Suprapubic skin (tissue), 4 donors: ENCODE results near the gene PPM1N. TPM values are rescaled to one million over a fixed set of nuclear protein-coding genes. Genes with fewer than 3 reads are reported as not detected.

Experiments used
- DNase-seq, 2 donors: peaks; one replicate each; pipeline ENCODE4 v3.0.0-alpha.2; 2019; ENCODE audit warnings: low spot score in 2 of 2
- H3K27ac ChIP-seq: fragments of 200-600 bp; sonication (generic); one replicate; pipeline ENCODE4 v1.5.1; 2019
- H3K27me3 ChIP-seq: fragments of 200-600 bp; sonication (generic); one replicate; pipeline ENCODE4 v1.5.1; 2019
- H3K36me3 ChIP-seq: fragments of 200-600 bp; sonication (generic); one replicate; pipeline ENCODE4 v1.5.1; 2019
- H3K4me1 ChIP-seq: fragments of 200-600 bp; sonication (generic); one replicate; pipeline ENCODE4 v1.5.1; 2019
- H3K4me3 ChIP-seq: fragments of 200-600 bp; sonication (generic); one replicate; pipeline ENCODE4 v1.5.1; 2019; ENCODE audit warnings: mild to moderate bottlenecking
- H3K9me3 ChIP-seq: fragments of 200-600 bp; sonication (generic); one replicate; pipeline ENCODE4 v1.5.1; 2019
- EP300 ChIP-seq: sonication (generic); formaldehyde crosslinking; IDR thresholded peaks from one replicate; pipeline ENCODE4 v1.6.1; 2017; ENCODE audit warnings: antibody characterized with exemption
- POLR2A ChIP-seq, 2 donors: fragments of 450-650 bp; IDR thresholded peaks; one replicate each; pipeline ENCODE4 v1.6.1; 2017; ENCODE audit warnings: antibody characterized with exemption in 2 of 2, mild to moderate bottlenecking in 2 of 2, moderate library complexity in 2 of 2
- POLR2AphosphoS5 ChIP-seq, 3 donors: sonication (generic); formaldehyde crosslinking; IDR thresholded peaks; one replicate each; pipeline ENCODE4 v1.6.1; 2017; ENCODE audit warnings: antibody characterized with exemption in 3 of 3
- WGBS: methylation state at CpG from one replicate; pipeline ENCODE4 v1.1.5; 2018; 5-methylcytosine and 5-hydroxymethylcytosine counted together
- total RNA-seq, 4 donors: library from RNA; depleted of rRNA; stranded (reverse); fragments of >200 nt; gene quantifications; one replicate each; pipeline ENCODE4 v1.1.0, GENCODE V29; 2016
- TF ChIP-seq, protein P1 (sequence below), 2 donors: fragments of 200-600 bp in 1 of 2; fragments of 450-650 bp in 1 of 2; sonication (generic) in 1 of 2; IDR thresholded peaks; one replicate each; pipeline ENCODE4 v1.5.1; 2016 to 2019; ENCODE audit warnings: antibody characterized with exemption in 2 of 2, mild to moderate bottlenecking in 1 of 2, moderate library complexity in 1 of 2

Gene PPM1N
- total RNA-seq, 4 donors from 2014 or later: 2.9 to 6.3 (median 5.6) TPM

DNA sequence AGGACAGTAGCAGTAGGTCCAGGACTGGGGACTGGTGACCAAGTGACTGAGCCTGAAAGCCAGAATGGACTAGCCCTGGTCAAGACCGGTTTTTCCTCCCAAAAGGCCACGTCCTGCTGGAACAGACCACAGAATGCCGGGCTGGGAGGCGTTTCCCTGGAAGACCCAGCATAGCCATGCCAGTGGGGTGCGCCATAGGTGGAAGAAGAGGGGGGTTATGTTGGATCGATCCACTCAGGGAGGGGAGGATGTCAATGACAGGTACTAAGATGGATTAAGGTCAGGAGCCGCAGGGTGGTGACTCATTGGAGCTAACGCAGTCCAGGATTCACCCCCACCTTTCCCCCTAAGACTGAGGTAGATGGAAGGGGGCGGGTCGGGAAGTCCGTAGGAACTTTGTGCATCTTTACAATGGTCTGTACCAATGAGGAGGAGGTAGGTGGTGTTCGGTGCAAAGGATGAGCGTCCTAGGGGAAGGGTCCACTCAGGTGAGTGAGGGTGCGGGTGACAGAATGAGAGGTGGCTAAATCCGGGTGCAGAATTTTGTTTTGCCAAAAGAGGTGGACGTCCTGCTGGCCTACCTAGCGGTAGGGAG is 30.0 kb downstream of the PPM1N start:
- Histone ChIP-seq H3K27me3 (no peaks in the 10 kb centered on the region), H3K27ac (peak overlapping the region; percentile 59), H3K9me3 (no peaks in the 10 kb centered on the region), H3K4me3 (peak overlapping the region; percentile 49), H3K4me1 (peaks cover 20% of the 10 kb centered on the region), H3K36me3 (peaks cover 25% of the 10 kb centered on the region)
- WGBS: 22% methylated on average over 17 of the region's 17 CpGs
- no peak for DNase-seq
- TF ChIP-seq, protein P1, sequence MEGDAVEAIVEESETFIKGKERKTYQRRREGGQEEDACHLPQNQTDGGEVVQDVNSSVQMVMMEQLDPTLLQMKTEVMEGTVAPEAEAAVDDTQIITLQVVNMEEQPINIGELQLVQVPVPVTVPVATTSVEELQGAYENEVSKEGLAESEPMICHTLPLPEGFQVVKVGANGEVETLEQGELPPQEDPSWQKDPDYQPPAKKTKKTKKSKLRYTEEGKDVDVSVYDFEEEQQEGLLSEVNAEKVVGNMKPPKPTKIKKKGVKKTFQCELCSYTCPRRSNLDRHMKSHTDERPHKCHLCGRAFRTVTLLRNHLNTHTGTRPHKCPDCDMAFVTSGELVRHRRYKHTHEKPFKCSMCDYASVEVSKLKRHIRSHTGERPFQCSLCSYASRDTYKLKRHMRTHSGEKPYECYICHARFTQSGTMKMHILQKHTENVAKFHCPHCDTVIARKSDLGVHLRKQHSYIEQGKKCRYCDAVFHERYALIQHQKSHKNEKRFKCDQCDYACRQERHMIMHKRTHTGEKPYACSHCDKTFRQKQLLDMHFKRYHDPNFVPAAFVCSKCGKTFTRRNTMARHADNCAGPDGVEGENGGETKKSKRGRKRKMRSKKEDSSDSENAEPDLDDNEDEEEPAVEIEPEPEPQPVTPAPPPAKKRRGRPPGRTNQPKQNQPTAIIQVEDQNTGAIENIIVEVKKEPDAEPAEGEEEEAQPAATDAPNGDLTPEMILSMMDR (IDR thresholded peaks at IDR 0.05): no peak
- TF ChIP-seq POLR2AphosphoS5 (IDR thresholded peaks at IDR 0.05): peak in 1 of 3 donors; percentile 11

DNA sequence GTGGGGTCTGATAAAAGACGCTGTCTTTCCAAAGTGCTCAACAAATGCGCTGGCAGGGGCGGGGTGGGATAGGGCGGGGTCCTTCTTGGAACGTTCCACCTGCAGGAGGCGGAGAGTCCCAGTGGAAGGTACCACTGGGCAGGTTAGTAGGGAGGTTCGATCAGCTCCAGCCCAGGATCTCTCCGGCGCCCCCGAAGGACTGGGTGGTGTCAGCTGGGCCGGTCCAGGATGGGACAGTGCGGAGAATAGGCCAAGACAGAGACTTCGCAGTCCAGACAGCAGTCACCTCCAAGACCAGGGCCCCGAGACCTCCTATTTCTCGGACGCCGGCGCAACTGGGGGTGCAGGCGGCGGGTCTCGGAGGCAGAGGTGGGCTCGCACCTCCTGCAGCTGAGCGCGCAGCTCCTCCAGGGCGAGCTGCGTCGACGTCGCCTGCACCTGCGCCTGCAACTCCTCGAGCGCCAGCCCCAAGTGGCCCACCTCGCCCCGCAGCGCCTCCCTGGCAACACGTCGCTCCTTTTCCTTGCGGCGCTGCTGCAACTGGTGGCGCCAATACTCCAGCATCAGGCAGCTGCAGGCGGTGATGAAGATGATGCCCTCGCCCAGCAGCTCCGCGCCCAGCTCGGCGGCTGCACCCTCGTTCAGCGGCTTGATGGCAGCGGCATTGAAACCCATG is 30.6 kb downstream of the PPM1N start:
- no peak for TF ChIP-seq POLR2A (IDR thresholded peaks at IDR 0.05)
- TF ChIP-seq POLR2AphosphoS5 (IDR thresholded peaks at IDR 0.05): no peak
- TF ChIP-seq EP300: no peak
- TF ChIP-seq, protein P1 (IDR thresholded peaks at IDR 0.05): no peak
- peak overlapping the region; percentile 59 for H3K27ac ChIP-seq
- H3K4me1 ChIP-seq: peaks cover 20% of the 10 kb centered on the region
- no peaks in the 10 kb centered on the region for H3K9me3 ChIP-seq
- peak overlapping the region; percentile 49 for H3K4me3 ChIP-seq
- peaks cover 25% of the 10 kb centered on the region for H3K36me3 ChIP-seq
- H3K27me3 ChIP-seq: no peaks in the 10 kb centered on the region
- no peak for DNase-seq
- 5% methylated on average over 34 of the region's 49 CpGs for WGBS

DNA sequence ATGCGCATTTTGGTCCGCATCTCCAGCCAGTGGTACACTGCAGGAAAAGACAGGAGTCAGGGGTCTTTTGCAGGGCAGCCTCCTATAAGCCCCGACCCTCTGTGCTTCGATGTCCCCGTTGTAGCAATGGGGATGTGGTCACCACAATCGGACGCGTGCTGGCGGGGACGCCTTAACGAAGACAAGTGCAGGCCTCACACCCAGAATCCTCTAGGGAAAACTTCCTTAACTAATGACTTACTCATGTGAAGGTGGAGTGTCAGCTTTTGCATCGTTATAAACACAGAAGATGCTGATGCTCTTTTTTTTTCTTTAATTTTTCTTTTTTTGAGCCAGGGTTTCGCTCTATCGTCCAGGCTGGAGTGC is 31.2 kb downstream of the PPM1N start:
- 28% methylated on average over 13 of the region's 14 CpGs for WGBS
- DNase-seq: no peak
- Histone ChIP-seq H3K36me3 (peaks cover 20% of the 10 kb centered on the region), H3K9me3 (no peaks in the 10 kb centered on the region), H3K27ac (no peak overlapping the region), H3K27me3 (no peaks in the 10 kb centered on the region), H3K4me1 (peaks cover 20% of the 10 kb centered on the region), H3K4me3 (peak overlapping the region; percentile 49)
- TF ChIP-seq POLR2A (IDR thresholded peaks at IDR 0.05) (no peak), EP300 (no peak), POLR2AphosphoS5 (IDR thresholded peaks at IDR 0.05) (no peak)

DNA sequence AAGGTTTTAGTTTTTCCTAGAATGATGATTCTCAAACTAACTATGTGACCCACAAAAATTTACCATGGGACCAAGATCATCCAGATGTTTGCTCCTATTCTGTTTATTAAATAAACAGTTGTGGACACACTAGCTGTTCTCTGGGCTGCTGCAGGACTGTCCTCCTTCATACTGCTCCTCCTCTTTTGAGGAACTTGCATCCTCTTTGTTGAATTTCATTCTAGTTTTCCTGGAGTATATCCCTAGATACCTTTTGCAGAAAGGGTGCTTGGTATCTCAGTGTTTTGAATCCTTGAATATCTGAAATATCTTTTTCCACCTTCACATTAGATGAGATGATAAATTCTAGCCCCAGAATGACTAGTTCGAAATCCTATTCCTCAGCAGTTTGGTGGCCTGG is 33.1 kb downstream of the PPM1N start:
- WGBS: 100% methylated on average over 1 of the region's 1 CpG
- H3K36me3 ChIP-seq: peaks cover under 1% of the 10 kb centered on the region
- DNase-seq: no peak
- H3K27ac ChIP-seq: no peak overlapping the region
- no peaks in the 10 kb centered on the region for H3K27me3 ChIP-seq
- no peak for TF ChIP-seq POLR2A (IDR thresholded peaks at IDR 0.05)
- no peak for TF ChIP-seq POLR2AphosphoS5 (IDR thresholded peaks at IDR 0.05)
- TF ChIP-seq, protein P1 (IDR thresholded peaks at IDR 0.05): no peak
- no peak for TF ChIP-seq EP300
- H3K9me3 ChIP-seq: no peaks in the 10 kb centered on the region
- H3K4me1 ChIP-seq: peaks cover 18% of the 10 kb centered on the region
- H3K4me3 ChIP-seq: no peak overlapping the region

DNA sequence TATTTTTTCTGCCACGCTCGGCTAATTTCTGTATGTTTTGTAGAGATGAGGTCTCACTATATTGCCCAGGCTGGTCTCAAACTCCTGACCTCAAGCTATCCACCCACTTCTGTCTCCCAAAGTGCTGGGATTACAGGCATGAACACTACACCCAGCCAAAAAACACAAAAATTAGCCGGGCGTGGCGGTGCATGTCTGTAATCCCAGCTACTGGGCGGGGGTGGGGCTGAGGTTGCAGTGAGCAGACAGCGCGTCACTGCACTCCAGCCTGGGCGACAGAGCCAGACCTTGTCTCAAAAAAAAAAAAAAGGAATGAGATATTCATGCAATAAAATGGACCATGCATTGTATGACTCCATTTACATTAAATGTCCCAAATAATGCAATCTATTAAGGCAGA is 41.2 kb downstream of the PPM1N start:
- Histone ChIP-seq H3K4me1 (peaks cover 21% of the 10 kb centered on the region), H3K27ac (no peak overlapping the region), H3K4me3 (no peak overlapping the region), H3K9me3 (no peaks in the 10 kb centered on the region), H3K27me3 (no peaks in the 10 kb centered on the region), H3K36me3 (no peaks in the 10 kb centered on the region)
- TF ChIP-seq EP300 (no peak), POLR2A (IDR thresholded peaks at IDR 0.05) (no peak), POLR2AphosphoS5 (IDR thresholded peaks at IDR 0.05) (no peak)
- TF ChIP-seq, protein P1 (IDR thresholded peaks at IDR 0.05): no peak
- DNase-seq: no peak
- 50% methylated on average over 9 of the region's 9 CpGs for WGBS
